SU-DHL-6 (cell line): ENCODE results near the gene LINGO1.

ENCODE experiments used
- CTCF ChIP-seq: fragments of 200-600 bp; sonication (generic); IDR thresholded peaks from one replicate; pipeline ENCODE4 v1.5.1; 2017; ENCODE audit warnings: antibody characterized with exemption, mild to moderate bottlenecking, low read length, moderate library complexity; ENCODE audit not compliant: insufficient read depth, poor library complexity, severe bottlenecking
- EZH2phosphoT487 ChIP-seq: fragments of 200-600 bp; sonication (generic), shearing (Covaris generic); conservative IDR thresholded peaks from 2 replicates; pipeline ENCODE4 v1.6.1; 2018; ENCODE audit warnings: mild to moderate bottlenecking, antibody characterized with exemption, low read length, moderate library complexity, mixed read lengths

- TF ChIP-seq CTCF (no peak), EZH2phosphoT487 (no peak)
These were observed 20.9 kb downstream of the LINGO1 start for GRCh38 chr15:77611767-77612166.
